AG10803 (cell line): Measurements from ENCODE around the gene C1GALT1.

ENCODE experiments used
- DNase-seq: peaks from one replicate; pipeline ENCODE4 v3.0.0; 2010; ENCODE audit warnings: low read depth
- H3K4me3 ChIP-seq: 2 replicates; pipeline ENCODE4 v1.5.1; 2011; ENCODE audit warnings: mild to moderate bottlenecking, low read length, control low read depth
- CTCF ChIP-seq: conservative IDR thresholded peaks from 2 replicates; pipeline ENCODE4 v1.5.1; 2011; ENCODE audit warnings: mild to moderate bottlenecking, low read length, control low read depth, inconsistent platforms

The C1GALT1 gene

GRCh38 chr7:7264306-7265040 is 82.1 kb downstream of the C1GALT1 start:
- no peak for TF ChIP-seq CTCF
- H3K4me3 ChIP-seq, result no peak overlapping the region
- DNase-seq, result no peak

DNA sequence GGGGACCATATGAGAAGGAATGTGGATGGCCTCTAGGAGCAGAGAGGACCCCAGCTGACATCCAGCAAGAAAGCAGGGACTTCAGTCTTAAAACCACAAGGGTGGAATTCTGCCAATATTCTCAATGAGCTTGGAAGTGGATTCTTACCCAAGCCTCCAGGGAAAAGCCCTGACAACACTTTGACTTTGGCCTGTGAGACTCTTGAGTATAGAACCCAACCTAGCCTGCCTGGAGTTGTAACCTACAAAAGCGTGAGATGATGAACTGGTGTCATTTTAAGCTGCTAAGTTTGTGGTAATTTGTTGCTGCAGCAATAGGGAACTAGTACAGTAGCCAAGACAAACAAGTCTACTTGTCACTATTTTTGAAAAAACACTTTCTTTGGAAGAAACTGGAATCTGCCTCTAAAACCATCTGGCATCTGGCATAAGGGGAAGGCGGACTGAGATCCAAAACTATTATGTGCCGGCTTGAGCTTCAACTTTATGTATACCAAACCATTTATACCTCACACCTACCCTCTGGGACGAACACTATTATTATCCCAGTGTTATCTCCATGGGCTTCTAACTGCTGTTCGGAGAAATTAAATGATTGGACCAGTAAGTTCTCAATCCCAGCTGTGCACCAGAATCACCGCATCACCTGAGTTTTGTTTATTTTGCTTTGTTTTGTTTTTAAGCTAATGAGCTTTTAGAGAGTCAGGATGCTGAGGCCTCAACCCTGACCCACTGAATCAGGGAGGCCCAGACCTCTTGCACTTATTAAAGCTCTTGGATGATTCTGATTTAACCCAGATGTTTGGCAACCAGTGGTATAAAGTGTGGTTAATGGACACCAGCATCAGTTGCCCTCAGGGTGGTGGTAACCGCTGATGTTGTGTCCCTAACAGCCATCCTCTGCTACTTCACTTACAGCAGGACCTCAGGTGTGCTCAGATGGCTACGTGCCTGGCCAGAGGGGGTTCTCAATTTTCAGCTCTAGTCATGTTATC is 83.0 kb downstream of the C1GALT1 start:
- DNase-seq, result peak; percentile 43
- H3K4me3 ChIP-seq, result no peak overlapping the region
- TF ChIP-seq CTCF, result no peak

DNA sequence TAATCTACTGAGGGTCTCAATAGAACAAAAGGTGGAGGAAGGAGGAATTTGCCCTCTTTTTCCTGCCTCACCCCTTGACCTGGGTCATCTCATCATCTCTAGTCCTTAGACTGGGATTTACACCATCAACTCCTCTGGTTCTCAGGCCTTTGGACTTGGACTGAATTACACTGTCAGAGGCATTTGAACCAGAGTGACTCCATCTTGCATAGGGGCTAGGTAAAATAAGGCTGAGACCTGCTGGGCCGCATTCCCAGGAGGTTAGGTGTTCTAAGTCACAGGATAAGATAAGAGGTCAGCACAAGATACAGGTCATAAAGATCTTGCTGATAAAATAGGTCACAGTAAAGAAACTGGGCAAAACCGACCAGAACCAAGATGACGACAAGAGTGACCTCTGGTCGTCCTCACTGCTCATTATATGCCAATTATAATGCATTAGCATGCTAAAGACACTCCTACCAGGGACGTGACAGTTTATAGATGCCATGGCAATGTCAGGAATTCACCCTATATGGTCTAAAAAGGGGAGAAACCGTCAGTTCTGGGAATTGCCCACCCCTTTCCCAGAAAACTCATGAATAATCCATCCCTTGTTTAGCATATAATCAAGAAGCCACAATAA is 84.0 kb downstream of the C1GALT1 start:
- no peak overlapping the region for H3K4me3 ChIP-seq
- no peak for TF ChIP-seq CTCF
- DNase-seq, result no peak

GRCh38 chr7:7271094-7271874 is 88.9 kb downstream of the C1GALT1 start:
- peak; percentile 30 for DNase-seq
- no peak for TF ChIP-seq CTCF
- no peak overlapping the region for H3K4me3 ChIP-seq

GRCh38 chr7:7272294-7272693 is 90.0 kb downstream of the C1GALT1 start:
- peak; percentile 51 for DNase-seq
- TF ChIP-seq CTCF, result no peak
- H3K4me3 ChIP-seq, result no peak overlapping the region

- peak; percentile 36 for DNase-seq
- TF ChIP-seq CTCF, result no peak
- no peak overlapping the region for H3K4me3 ChIP-seq
These were observed 92.4 kb downstream of the C1GALT1 start for GRCh38 chr7:7274782-7275181.
